Stimulated activated CD8-positive, alpha-beta memory T cell treated with anti-CD3 and anti-CD28 coated beads, Interleukin-12 subunit alpha, Interleukin-12 subunit beta, amount 100 ng/mL, for 1 hour (primary cell): ENCODE results near the gene DTNA.
"Not testable (repeated sequence)": the region's sequence is repeated elsewhere in the genome, so short reads cannot be mapped to it uniquely, and the experiment has no call there.

Experiments
- DNase-seq: peaks from one replicate; pipeline ENCODE4 v3.0.0-alpha.2; 2020; ENCODE audit warnings: low read depth

Gene DTNA

DNA sequence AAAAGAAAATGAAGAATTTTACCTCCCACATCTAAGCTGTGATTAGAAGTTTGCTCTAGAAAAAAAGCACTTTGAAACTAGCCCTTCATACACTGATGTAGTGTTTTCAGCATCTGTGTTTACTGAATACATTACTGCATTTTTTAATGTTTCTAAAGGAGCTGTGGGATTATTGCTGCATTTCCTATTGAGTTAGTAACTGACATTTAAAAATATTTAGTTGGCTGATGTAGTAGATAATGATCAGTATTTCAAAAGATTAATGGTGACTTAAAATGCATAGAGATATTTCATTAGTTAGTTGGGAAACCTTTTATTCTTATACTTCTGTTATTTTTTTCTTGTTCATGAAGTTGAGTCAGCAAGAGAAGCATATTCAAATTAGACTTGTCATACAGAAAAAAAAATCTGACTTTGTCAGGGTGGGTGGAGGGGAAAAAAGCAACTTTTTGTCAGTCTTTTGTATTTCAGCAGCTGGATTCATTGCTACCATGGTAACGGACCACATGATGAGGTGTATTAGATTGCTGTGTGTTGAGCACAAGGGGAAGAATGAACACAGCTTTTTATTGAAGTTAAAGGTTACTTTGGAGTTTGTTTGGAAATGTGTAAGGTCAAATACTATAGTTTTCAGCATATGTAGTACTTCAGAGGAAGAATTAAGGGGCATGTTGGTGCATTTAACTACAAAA is at the start of gene DTNA:
DTNA (plus strand) TSS at position 549 of the 692 bp plus-strand sequence. CDS start 45,679 bp downstream, outside the sequence.
- DNase-seq: no peak

DNA sequence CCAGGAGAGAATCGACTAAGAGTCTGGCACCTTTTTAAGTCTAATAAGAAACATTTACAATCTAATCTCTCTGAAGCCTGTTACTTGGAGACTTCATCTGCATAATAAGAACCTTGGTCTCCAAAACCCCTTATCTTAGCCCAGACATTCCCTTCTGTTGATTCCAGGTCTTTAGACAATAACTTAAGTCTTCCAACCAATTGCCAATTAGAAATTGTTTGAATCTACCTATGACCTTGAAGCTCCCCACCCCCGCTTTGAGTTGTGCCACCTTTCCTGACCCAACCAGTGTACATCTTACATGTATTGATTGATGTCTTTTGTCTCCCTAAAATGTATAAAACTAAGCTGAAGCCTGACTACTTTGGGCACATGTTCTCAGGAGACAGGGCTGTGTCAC is 49.5 kb upstream of the DTNA start:
- no peak for DNase-seq

DNA sequence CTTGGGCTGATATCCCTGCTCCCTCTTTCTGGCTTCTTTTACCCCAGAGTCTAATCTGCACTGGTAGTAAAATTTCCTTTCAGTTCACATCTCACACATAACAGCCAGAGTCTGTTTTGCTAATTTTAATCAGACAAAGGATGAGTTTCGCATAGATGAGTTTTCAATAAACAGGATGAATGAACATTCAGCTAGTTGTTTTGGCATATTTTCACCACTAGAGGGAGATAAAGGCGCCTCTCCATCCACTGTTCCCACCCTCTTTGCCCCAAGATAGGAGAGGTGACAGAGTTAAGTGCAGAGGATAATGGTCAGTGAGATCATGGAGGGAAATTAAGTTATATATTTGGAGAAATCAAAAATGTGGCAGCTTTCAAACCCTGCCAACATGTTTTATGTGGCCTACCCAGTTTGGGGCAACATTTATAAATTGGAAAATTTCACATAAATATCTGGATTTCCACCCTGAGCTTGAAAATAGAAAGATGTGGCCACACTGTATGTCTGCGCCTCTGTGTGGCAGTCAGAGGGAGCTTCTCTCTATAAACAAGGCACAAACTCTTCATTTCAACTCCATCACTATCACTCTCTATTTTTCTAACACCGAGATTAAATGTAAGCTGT is 48.5 kb upstream of the DTNA start:
- DNase-seq: no peak

DNA sequence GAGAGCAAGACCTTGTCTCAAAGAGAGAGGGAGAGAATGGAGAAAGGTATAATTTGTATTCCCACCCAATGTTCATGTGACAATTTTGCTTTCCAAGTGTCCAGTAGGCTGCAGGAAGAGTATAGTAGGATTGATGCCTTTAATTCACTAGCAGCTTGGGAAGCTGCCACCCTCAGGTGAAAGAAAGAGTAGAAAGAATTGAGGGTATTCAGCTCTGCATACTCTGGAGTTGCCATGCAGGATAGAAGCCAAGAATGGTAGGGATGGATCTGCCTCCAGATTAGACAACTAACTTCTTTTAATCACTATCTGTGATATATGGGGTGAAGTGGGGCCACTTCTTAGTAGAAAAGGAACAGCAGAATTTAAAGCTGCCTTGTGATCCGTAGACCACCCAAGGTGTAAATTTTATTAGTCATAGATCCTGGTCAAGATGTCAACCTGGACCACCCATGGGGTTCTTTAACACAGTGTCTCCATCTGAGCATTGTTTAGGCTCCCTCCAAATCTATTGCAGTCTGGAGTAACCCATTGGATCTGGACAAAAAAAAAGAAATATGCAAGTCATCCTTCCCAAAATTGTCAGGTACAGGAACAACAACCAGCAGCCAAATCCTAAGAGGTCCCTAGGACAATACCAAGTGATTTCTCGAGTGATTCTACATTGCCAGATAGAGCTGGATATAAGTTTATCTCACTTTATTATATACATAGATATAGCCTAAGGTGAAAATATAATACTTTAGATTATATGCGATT is 33.1 kb upstream of the DTNA start:
- no peak for DNase-seq

DNA sequence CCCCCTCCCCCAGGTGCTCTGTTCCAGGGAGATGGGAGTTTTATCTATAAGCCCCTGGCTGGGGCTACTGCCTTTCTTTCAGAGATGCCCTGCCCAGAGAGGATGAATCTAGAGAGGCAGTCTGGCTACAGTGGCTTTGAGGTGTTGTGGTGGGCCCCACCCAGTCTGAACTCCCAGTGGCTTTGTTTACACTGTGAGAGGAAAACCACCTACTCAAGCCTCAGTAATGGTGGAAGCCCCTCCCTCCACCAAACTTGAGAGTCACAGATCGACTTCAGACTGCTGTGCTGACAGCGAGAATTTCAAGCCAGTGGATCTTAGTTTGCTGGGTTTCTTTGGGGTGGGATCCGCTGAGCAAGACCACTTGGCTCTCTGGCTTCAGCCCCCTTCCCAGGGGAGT is 20.3 kb upstream of the DTNA start:
- not testable (repeated sequence) for DNase-seq

DNA sequence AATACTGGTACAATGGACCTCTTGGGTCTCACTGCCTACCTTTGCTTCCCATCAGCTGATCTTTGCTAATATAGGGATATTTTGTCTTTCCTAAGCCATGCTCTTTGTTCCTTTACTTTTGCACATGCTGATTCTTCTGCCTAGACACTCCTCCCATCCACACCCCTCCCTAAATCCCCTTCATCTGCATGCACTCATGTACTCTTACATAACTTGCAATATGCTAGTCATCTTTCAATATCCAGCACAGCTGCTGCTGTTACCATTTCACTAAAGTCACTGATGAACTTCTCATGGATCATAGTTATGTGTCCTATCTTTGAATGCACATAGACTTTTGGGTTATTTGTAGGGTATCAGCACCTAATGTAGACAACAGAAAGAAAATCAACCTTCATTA is 18.5 kb upstream of the DTNA start:
- DNase-seq: no peak

DNA sequence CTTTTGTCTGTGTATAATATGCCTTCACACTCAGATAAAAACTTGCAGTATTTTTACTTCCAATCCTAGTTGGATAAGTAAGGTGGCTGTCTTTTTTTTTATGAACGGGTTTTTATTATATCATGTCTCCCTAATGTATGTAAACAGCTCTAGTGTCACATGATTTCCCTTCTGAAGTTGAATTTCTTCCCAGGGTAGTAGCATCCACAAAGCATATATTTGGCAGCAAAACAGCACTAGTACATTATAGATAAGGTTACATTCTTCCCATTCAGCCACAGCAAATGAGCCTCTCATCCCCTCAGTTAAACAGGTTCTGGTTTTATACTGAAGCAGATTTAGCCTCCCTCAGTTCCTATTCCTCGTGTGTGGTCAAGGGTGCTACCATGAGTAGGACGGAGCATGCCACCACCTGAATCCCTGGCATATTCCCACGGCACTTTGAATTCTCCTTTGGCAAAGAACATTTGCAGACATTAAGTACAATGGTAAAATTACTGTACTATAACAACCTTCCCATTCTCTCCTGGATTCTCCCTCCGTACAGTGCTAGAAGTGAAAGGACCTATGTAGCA is 15.4 kb upstream of the DTNA start:
- no peak for DNase-seq

DNA sequence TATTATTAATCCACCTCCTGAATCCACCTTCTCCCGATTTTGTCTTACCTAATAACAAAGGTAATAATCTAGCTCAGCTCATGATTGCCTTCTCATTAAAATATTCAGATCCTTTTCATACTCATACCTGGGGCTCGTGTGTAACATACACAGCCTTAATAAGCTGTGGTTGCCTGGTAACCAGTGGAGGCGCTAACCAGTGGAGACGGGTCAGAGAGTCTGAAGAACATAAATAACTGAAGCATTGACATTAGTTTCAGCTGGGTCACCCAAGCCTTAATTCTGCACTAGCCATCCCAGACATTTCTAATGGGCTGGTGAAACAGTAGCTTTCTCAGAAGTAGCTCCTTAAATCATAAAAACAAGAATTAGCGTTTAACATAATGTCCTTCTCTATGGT is 14.8 kb upstream of the DTNA start:
- no peak for DNase-seq

DNA sequence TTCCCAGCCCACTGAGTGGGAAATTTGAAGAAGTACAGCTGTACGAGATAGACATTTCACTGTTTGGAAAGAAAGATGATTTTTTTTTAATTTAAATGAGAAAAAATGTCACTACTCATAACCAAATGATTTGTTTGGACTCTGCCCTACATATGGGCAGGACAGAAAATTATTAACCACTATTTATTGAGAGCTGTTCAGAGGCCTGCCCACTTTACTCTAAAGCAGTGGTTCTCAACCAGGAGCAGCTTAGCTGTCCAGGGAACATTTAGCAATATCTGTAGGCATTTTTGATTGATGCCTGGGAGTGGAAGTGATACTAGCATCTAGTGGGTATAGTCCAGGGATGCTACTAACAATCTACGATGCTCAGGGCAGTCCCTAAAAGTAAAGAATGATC is 13.4 kb upstream of the DTNA start:
- no peak for DNase-seq

DNA sequence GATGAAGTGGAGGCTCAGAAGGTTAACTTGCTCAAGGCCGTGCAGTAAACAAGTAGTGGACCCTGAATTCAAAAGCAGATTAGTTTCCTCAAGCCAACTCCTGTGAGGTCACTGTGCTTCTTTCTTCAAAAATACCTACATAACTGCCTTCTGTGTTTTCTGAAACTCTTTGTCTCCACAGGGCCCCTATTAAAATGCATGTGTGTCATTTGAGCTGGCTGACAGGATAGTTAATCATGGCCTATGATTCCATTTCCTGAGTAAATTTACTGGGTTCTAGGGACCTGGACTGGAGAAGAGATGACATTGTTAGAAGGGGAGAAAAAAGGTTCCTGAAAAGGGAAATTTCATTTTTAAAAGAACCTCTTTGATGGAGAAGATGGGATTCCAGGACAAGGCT is 12.9 kb upstream of the DTNA start:
- no peak for DNase-seq

DNA sequence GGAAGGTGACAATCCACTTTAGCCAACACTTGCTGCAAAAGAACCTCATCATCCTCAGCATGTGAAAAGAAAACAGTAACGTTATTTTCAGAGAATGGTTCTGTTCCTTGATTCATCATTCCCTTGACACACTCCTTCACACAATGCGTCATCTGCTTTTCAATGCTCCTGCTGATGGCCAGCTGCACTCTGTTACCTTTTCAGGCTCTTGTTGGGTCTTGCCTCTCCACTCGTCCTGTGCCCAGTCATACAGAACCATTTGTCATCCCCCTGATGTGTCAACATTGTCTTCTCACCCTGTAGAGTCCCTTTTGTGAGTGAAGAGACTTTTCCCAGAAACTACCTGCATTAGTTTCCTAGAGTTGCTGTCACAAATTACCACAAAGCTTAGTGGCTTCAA is 12.2 kb upstream of the DTNA start:
- no peak for DNase-seq

DNA sequence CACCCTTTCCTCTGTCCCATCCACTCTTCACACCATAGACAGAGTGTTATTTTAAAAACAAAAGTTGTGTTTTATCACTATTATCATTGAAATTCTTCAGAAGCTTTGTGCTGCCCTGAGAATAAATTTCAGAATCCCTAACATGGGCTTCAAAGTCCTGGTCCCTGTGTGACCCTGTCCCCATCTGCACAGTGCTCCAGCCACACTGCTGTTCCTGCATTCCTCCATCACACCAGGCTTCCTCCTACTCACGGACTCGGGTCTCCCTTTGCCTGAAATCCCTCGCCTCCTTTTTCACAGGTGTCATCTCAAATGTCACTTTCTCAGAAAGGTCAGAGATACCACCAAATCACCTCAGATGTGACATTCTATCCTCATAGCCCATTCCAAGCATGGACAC is 8.2 kb upstream of the DTNA start:
- no peak for DNase-seq

DNA sequence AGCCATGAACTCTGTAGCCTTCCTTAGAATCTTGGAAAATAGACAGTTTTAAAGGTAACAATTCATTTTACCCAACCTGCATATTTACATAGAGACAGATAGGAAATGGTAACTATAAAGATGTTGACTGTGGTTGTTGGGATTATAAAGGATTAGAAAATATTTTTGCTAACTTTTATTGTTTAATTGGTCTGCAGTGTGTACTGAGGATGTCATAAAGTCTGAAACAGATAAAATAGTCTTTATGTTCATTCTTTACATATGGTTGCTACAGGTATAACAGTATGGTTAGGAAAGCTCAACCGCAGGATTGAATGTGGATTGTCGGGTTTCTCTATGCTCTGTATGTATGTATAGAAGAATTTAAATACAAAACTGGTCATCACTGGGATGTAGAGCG is 7.3 kb upstream of the DTNA start:
- no peak for DNase-seq

DNA sequence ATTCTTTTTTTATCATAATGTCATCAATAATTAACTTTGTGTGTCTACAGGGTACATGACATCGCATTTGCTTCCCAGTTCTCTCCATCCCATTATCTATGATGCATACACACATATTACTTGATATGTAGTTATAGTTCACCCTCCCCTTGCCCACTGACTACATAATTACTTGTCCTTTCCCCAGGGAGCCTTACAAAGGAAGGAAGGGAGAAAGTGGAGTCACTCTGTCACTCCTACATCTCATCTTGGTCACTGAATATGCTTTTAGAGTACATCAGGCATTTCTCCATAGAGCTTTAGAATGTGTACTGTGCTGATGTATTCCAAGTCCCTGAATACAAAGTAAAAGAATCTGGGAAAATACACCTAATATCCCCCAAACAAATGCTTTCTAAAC is 6.0 kb upstream of the DTNA start:
- no peak for DNase-seq

DNA sequence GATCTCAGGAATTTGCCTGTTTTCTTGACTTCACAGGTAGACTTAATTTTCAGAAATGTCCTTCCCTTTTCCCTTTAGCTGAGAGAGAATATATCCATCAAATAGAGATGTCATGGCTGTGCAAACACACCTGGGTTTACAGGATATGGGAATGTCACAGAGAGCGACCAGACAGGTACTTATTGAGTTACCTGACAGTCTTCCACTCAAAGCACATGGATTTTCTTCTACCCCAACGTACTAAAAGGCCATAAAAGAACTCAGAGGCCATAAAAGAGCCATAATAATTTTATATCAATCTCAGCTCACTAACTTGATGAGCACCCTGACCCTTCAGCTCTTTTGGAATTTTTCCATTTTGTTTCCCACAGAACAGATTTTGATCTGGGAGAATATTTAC is 5.3 kb upstream of the DTNA start:
- no peak for DNase-seq

DNA sequence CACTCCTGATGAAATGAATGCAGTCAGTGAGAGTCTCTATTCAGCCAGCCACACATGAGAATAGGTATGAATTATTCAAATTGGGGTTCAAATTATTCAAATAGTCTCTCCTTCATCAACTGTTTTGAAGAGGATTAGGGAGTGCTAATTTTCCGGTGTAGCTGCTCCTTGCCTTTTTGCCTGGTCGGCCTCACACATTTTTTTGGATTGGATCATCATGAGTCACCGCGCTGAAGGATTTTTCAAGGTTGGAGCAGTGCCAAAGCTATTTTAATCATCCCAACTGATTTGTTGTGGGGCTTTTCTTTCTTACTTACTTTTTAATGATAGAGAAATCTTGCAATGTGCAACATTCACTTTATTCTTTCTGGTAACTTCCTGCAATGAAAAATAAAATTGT is 2.4 kb upstream of the DTNA start:
- no peak for DNase-seq

DNA sequence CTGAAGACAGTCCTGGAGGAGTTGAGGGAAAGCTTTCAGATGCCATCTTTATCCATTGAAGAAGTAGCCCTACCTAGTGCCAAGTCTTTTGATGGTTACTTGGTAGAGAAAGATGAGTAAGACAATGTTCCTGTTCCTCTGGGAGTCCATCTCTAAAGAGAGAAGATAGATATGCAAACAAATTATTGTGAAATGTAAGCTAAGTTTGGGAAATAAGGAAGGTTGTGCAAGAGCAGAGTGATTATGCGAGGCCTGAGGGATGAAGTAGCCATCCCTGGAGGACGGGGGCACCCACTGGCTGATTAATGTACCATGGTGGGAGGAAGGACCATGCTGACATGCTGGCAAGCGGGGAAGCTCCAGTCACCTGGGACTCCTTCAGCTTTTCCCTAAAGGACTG is 994 bp upstream of the DTNA start:
- DNase-seq: no peak

DNA sequence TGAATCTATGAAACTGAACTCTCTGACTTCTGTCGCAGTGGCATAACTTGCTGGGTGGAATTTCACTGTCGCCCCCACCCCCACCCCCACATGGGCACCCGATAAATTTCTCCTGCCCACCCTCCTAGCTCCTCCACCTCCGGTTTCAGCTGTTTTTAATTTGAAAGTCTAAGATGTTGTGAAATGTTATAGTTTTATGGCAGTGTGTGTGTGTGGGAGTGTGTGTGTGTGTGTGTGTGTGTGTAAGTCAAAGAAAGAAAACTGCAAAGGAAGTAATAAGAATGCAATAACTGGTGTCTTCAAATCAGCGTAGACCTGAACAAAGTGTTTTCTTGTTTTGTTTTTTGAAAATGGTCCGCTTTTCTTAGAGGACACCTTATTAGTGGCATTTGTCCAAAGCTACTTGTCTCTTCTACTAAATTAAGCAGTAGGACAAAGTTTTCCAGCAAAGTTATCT is 388 bp downstream of the DTNA start:
- no peak for DNase-seq

DNA sequence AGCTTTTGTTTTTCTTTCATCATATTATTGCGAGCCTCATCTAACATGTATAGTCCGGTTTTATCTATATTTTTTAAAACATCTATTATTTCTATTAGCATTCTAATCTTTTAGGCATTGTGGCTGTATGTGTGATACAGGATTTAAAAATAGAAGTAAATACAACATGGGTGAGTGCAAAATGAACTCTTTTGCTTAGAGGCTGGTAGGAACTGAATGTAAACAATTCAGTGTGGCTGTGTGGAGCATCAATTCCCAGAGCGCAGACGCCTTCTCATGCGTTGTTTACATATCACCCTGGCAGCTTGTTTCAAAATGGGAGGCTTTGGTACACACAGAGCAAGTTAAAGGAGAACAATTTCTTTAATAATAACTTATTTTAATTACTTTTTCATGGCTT is 836 bp downstream of the DTNA start:
- no peak for DNase-seq

DNA sequence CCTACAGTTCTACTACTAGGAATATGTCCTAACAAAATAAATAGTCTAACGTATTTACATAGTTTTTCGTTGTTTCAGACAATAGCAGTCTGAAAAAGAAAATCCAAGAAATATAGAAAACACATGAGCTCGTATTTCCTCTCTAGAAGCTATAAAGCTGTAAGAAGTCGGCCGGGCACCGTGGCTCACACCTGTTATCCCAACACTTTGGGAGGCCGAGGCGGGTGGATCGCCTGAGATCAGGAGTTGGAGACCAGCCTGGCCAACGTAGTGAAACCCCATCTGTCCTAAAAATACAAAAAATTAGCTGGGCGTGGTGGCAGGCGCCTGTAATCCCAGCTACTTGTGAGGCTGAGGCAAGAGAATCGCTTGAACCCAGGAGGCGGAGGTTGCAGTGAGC is 6.0 kb downstream of the DTNA start:
- not testable (repeated sequence) for DNase-seq

DNA sequence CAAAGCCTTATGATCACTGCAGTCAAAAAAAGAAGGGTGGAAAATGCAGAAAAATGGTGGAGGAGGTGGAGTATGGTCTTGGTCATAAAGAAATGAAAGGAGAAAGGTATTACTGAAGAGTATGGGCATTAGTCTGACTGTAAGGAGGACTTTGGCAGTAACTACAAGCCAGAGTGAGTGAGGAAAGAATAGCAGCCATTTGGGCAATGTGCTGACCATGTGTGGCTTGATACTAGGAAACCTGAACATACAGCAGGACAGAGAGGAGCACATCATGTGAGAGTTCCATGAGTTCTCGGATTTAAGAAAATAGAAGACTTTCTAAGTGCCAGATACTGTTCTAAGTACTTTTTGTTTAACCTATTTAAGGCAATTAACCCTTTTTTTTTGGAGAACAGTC is 8.5 kb downstream of the DTNA start:
- DNase-seq: no peak

DNA sequence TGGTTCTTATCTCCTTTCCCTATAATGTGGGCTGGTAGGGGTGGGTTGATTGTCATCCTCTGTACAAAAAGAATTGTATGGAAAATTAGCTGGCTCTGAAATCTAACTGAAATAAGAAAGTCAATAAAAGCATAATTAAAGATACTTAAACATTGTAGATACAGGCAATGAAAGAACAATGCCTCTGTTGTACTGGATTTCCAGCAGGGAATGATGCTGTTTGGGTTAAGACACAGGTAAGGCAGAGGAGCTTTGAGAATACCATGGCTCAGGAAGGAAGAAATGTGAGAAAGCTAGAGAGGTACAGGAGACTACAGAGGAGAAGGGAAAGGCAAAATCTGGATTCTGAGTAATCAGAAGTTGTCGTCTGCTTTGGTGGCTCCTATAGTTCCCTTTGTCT is 10.1 kb downstream of the DTNA start:
- DNase-seq: no peak

DNA sequence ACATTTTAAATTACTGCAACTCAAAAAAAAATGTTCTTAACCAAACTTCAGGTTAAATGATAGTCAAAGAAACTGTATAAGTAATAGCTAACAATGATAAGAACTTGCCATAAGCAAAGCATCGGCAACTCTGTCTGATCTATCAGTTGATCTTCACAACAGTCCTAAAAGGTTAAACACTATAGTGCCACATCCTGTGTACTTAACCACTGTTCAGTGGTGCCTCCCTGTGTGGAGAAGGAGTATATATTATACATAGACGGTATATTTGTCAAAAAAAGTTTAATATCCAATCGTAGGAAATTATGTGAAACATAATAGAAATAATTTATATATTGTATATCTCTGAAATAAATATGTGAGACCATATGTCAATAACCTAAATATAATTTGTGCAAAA is 13.0 kb downstream of the DTNA start:
- no peak for DNase-seq
